Measurements from ENCODE around the gene RPS6KA3. TPM values are rescaled to one million over a fixed set of nuclear protein-coding genes. Genes with fewer than 3 reads are reported as not detected.
"Not testable (repeated sequence)": the region's sequence is repeated elsewhere in the genome, so short reads cannot be mapped to it uniquely, and the experiment has no call there.

RPS6KA3 gene
- total RNA-seq, 1 donor from 2014 or later: 22.8 TPM

DNA sequence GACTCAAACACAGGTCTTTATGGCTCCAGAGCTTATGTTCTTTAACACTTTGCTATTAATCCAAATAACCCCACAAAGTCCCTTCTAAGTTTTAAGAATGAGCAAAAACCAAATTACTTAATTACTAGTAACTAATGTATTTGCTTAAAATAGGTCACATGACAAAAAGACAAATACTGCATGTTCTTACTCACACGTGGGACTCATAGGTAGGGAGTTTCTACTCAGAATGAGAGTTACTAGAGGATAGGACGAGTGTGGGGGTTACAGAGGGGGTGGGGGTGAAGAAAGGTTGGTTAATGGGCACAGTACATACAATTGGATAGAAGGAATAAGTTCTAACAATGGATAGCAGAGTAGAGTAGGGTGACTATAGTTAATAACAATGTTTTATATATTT is 5.8 kb downstream of the RPS6KA3 start:
- H3K4me1 ChIP-seq: no peaks in the 10 kb centered on the region
- no peaks in the 10 kb centered on the region for H3K27me3 ChIP-seq
- no peak overlapping the region for H3K27ac ChIP-seq
- DNase-seq (ENCODE audit: extremely low spot score in 2 of 2): no peak
- no peaks in the 10 kb centered on the region for H3K36me3 ChIP-seq
- H3K4me3 ChIP-seq: no peak overlapping the region
- no peaks in the 10 kb centered on the region for H3K9me3 ChIP-seq
- TF ChIP-seq POLR2AphosphoS5 (IDR thresholded peaks at IDR 0.05; ENCODE audit: insufficient read depth in 1 of 2, low read depth in 1 of 2) (no peak), POLR2A (IDR thresholded peaks at IDR 0.05) (no peak)
- TF ChIP-seq, protein P1, sequence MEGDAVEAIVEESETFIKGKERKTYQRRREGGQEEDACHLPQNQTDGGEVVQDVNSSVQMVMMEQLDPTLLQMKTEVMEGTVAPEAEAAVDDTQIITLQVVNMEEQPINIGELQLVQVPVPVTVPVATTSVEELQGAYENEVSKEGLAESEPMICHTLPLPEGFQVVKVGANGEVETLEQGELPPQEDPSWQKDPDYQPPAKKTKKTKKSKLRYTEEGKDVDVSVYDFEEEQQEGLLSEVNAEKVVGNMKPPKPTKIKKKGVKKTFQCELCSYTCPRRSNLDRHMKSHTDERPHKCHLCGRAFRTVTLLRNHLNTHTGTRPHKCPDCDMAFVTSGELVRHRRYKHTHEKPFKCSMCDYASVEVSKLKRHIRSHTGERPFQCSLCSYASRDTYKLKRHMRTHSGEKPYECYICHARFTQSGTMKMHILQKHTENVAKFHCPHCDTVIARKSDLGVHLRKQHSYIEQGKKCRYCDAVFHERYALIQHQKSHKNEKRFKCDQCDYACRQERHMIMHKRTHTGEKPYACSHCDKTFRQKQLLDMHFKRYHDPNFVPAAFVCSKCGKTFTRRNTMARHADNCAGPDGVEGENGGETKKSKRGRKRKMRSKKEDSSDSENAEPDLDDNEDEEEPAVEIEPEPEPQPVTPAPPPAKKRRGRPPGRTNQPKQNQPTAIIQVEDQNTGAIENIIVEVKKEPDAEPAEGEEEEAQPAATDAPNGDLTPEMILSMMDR (IDR thresholded peaks at IDR 0.05): no peak
- intact Hi-C loops (cut with DNase I): no loop called here

DNA sequence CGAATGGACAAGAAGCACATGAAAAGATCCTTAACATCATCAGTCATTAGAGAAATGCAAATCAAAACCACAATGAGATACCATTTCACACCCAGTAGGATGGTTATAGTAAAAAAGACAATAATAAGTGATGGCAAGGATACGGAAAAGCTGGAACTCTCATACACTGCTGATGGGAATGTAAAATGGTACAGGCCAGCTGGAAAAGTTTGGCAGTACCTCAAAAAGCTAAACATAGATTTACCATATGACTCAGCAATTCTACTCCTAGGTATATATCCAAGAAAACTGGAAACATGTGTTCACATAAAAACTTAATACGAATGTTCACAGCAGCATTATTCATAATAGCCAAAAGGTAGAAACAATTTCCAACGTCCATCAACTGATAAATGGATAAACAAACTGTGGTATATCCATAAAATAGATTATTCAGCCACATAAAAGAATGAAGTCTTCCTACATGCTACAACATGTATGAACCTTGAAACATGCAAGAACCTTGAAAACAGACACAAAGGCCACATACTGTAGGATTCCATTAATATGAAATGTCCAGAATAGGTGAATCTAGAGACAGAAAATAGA is 11.9 kb downstream of the RPS6KA3 start:
- TF ChIP-seq POLR2AphosphoS5 (IDR thresholded peaks at IDR 0.05; ENCODE audit: insufficient read depth in 1 of 2, low read depth in 1 of 2) (no peak), POLR2A (IDR thresholded peaks at IDR 0.05) (no peak)
- TF ChIP-seq, protein P1 (IDR thresholded peaks at IDR 0.05): no peak
- intact Hi-C loops (cut with DNase I): no loop called here
- Histone ChIP-seq H3K27me3 (no peaks in the 10 kb centered on the region), H3K9me3 (no peaks in the 10 kb centered on the region), H3K27ac (no peak overlapping the region), H3K36me3 (no peaks in the 10 kb centered on the region), H3K4me3 (no peak overlapping the region), H3K4me1 (no peaks in the 10 kb centered on the region)
- no peak for DNase-seq (ENCODE audit: extremely low spot score in 2 of 2)

DNA sequence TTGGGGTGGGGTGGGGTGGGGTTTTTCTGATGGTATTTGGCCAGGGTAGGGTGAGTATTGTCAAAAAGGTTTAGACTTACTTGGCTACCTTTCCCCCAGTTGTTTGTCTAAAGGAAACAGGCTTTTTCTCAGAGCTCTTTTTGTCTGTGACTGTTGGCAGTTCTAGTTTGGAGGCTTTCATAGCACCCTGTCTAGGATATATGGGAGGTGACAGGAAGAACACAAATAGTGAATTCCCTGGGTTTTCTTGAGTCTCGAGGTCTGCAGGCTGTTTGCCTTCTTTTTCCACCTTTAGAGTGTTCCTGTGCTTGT is 13.5 kb downstream of the RPS6KA3 start:
- H3K27ac ChIP-seq: no peak overlapping the region
- H3K4me1 ChIP-seq: no peaks in the 10 kb centered on the region
- no peaks in the 10 kb centered on the region for H3K9me3 ChIP-seq
- no peaks in the 10 kb centered on the region for H3K27me3 ChIP-seq
- no peaks in the 10 kb centered on the region for H3K36me3 ChIP-seq
- no peak overlapping the region for H3K4me3 ChIP-seq
- intact Hi-C loops (cut with DNase I): no loop called here
- TF ChIP-seq POLR2A (IDR thresholded peaks at IDR 0.05): no peak
- TF ChIP-seq POLR2AphosphoS5 (IDR thresholded peaks at IDR 0.05; ENCODE audit: insufficient read depth in 1 of 2, low read depth in 1 of 2): no peak
- TF ChIP-seq, protein P1 (IDR thresholded peaks at IDR 0.05): no peak
- DNase-seq (ENCODE audit: extremely low spot score in 2 of 2): no peak

DNA sequence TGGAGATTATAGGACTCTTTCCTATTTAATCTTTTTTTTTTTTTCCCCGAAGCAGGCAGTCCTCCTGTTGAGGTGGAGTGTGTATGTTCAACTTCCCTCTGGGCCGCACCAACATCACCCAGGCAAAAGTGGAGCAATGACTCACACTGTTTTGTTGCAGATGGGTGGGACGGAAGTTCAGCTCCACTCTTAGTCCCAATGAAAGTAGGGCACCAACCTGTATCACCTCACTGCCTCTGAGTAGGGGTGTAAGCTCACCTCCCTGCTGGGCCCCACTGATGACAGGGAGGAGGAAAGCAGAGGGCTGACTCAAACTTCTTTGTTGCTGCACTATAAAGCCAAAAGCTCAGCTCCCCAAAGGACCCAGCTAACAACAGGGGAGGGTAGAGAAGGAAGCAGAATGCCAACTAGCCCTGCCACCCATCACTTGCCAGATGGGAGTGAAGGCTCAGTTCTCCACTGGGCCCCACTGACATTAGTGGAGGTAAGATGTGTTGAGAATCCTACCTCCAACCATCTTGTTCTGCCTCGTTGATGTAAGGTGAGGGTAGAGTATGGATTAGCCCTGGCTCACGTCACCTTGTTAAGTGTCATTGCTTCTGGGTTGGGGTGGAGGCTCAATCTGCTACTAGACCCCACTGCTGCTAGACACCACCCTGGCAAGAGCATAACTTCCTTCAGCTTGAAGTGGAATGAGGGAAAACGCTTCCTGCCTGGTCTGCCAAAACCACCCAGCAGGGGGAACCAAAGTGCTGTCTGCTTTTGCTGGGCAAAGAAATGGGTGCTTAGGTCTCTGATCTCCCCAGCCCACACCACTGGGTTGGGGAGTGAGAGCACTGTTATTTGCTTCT is 14.1 kb downstream of the RPS6KA3 start:
- Histone ChIP-seq H3K4me3 (no peak overlapping the region), H3K36me3 (no peaks in the 10 kb centered on the region), H3K9me3 (no peaks in the 10 kb centered on the region), H3K27ac (no peak overlapping the region), H3K4me1 (no peaks in the 10 kb centered on the region), H3K27me3 (no peaks in the 10 kb centered on the region)
- intact Hi-C loops (cut with DNase I): no loop called here
- no peak for DNase-seq (ENCODE audit: extremely low spot score in 2 of 2)
- TF ChIP-seq, protein P1 (IDR thresholded peaks at IDR 0.05): peak in 1 of 3 experiments; percentile 25
- TF ChIP-seq POLR2A (IDR thresholded peaks at IDR 0.05): no peak

DNA sequence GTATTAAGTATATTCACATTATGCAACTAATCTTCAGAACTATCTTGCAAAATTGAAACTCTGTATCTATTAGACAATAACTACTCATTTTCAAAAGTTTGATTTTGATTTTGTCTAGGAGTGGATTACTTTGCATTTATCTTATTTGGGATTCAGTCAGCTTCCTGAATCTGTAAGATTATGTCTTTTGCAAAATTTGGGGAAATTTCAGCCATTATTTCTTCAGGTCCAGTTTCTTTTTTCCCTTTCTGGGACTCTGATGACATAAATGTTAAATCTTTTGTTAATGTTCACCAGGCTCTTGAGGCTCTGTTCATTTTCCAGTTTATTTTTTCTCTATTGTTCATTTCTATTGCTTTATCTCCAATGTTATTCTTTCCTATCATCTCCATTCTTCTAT is 15.0 kb downstream of the RPS6KA3 start:
- Histone ChIP-seq H3K27ac (no peak overlapping the region), H3K27me3 (no peaks in the 10 kb centered on the region), H3K4me3 (no peak overlapping the region), H3K36me3 (no peaks in the 10 kb centered on the region), H3K9me3 (no peaks in the 10 kb centered on the region), H3K4me1 (no peaks in the 10 kb centered on the region)
- DNase-seq (ENCODE audit: extremely low spot score in 2 of 2): no peak
- TF ChIP-seq POLR2A (IDR thresholded peaks at IDR 0.05) (no peak), POLR2AphosphoS5 (IDR thresholded peaks at IDR 0.05; ENCODE audit: insufficient read depth in 1 of 2, low read depth in 1 of 2) (no peak)
- TF ChIP-seq, protein P1 (IDR thresholded peaks at IDR 0.05): no peak
- intact Hi-C loops (cut with DNase I): no loop called here

DNA sequence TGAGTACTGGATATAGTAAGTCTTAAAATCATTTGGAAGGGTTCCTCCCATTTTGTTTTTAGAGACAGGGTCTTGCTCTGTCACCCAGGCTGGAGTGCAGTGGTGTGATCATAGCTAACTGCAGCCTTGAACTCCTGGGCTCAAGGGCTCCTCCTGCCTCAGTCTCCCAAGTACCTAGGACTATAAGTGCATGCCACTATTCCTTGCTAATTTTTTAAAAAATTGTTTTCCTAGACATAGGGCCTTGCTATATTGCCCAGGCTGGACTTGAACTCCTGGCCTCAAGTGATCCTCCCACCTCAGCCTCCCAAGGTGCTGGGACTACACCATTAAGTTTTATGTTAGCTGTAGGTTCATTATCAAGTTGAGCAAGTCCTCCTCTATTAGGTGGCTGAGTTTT is 16.6 kb downstream of the RPS6KA3 start:
- H3K4me3 ChIP-seq; H3K27ac ChIP-seq; H3K4me1 ChIP-seq; intact Hi-C loops (cut with DNase I); H3K27me3 ChIP-seq; H3K36me3 ChIP-seq; H3K9me3 ChIP-seq; DNase-seq (ENCODE audit: extremely low spot score in 2 of 2): not testable (repeated sequence)
